GM18858 (cell line): Measurements from ENCODE around the gene SLC32A1.

Experiments used
- ATAC-seq: cut with Tn5 transposase; IDR thresholded peaks from one replicate; pipeline ENCODE4 v1.9.1; 2021; ENCODE audit not compliant: unreplicated experiment

Gene SLC32A1

GRCh38 chr20:38723848-38724625 is at the start of gene SLC32A1:
TSS of gene SLC32A1 (plus strand) at chr20:38724486. CDS start at chr20:38724725, 239 bp downstream.
- ATAC-seq: no peak

DNA sequence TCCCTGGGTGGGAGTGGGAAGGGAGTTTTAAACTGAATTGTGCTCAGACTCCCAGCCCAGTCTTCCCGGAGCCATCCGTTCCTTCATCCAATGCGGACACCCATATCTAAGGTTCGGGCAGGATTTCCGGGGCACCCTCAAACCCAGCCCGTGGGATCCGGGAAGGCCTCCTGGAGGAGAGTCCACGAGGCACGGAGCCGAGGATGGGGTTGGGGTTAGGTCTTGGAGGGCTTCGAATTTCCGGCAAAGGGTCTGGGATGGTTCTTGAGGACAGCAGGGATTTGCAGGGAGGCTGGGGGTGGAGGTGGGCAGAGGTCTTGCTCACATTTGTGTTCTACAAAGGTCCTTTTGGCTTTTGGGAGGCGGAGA is 49.5 kb upstream of the SLC32A1 start:
- no peak for ATAC-seq

GRCh38 chr20:38676576-38676975 is 47.7 kb upstream of the SLC32A1 start:
- ATAC-seq: no peak

DNA sequence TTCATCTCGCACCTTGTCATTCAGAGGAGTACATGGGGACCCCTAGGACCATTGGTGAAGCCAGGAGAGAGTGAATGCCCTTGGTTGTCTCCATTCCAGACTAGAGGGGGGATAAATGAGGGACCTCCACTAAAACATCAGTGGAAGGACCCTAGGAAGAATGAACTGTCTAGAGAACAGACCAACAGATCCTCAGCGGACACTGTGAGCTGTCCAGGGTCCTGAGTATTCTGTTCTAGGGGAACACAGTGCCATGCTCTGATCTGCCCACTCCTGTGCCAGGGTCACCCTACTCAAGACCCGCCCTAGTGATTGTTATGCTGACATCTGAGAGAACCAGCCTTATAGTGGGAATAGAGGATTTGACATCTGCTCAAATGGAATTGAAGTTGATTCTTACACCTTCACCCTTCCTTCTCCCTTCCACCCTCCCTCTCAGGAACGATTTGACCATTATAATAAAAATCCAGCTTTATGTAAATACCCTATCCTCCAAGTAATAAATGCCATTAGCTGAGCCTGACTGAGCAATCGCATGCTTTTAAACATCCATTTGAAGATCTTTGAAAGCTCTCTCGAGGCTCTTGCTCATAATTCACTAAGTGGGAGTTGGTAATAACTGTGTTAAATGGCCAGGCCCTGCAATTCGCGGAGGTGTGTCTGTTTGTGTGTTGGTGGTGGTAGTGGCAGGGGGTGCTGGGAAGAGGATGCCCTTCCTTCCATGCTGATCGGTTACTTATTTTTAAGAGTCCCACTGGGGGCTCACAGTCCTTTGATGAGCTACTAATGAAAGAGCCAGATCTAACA is 43.6 kb upstream of the SLC32A1 start:
- no peak for ATAC-seq

- no peak for ATAC-seq
These were observed 39.0 kb upstream of the SLC32A1 start for GRCh38 chr20:38685271-38685670.

- ATAC-seq: no peak
These were observed 38.3 kb upstream of the SLC32A1 start for GRCh38 chr20:38685853-38686473.

DNA sequence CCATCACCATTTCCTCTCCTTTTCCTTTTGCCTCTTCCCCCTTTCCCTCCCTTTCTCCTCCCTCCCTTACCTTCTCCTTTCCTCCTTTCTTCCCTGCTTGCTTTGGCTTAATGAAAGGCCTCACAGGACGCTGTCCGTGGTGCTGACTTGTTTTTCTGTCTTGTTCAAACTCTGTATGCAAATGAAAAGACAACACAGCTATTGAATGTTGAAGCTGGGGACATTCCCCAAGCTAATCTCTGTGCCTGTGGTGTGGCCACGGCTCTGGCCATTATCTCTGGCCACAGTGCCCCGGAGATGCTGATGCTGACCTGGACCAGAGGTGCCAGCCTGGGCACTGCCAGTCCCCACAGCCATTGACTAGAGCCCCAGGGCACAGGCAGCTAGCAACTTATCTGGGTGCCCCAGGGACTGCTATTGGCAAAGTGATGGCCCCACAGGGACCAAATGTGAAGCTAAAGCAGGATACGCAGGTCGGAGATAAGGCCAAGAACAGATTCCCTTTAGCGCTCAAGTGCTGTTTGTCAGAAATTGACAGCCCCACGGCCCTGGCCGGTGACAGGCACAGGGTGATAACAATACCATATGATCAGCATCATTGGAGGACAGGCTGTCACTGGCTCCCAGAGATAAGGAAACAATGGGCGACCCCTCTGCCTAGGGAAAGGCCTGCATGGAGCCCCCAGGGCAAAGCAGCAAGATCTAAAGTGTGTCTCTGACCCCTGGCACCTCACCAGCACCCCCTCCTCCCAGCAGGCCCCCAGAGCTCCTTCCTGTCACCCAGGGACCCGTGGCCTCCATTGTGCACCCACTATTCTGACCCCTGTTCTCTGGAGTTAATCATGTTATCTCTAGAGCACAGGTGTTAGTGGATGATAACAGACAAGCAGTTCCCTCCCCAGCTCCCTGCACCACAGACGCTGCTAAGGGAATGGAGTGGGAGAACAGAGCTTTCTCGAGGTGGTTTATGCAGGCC is 31.6 kb upstream of the SLC32A1 start:
- no peak for ATAC-seq

DNA sequence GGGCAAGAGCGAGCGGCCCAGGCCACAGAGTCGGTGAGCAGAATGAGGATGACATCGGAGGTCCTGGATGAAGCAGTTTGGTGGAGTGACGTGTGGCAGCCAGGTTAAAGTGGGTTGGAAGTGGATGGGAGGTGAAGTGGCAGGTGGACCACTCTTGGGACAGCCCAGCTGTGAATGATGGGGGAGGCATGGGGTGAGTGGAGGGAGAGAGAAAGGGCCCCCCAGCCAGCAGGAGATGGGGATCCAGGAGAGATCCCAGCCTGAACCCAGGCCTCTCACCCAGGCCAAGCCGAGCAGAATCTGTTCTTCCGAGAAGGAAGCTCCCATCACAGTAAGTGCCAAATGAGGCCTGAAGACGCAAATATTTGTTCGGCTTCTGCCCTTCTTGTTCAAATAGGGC is 27.0 kb upstream of the SLC32A1 start:
- ATAC-seq: no peak

DNA sequence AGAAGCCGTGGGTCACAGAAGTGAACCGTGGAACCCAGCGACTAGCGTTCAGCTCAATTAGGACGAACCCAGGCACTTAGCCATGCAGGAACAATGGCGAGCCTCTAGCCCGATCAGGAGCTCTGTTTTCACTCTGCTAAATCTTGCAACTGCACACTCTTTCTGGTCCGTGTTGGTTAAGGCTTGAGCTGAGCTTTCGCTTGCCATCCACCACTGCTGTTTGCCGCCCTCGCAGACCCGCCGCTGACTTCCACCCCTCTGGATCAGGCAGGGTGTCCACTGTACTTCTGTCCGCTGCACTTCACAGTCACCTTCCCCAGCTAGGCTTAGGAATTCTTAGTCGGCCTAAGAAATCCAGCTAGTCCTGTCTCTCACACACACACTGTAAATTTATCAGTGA is 25.7 kb upstream of the SLC32A1 start:
- no peak for ATAC-seq

GRCh38 chr20:38700141-38700540 is 24.1 kb upstream of the SLC32A1 start:
- no peak for ATAC-seq

DNA sequence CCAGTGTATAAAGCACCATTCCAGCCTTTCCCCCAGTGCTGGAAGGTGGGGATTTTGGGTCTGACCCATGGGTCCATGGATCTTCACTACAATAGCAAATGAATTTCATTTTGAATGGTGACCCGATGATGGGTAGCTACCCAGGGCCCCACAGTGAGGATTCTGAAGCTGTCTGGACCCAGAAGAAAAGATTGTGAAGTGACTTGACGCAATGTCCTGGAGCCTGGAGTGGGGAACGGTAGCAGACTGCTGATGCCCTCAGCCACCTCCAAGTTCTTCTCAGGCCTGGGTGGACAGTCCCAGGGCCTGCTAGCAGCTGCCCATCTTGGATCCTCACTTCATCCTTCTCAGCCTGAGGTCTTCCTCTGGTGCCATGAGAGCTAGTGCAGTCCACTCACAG is 23.4 kb upstream of the SLC32A1 start:
- ATAC-seq: no peak

GRCh38 chr20:38703526-38703925 is 20.8 kb upstream of the SLC32A1 start:
- ATAC-seq: no peak

DNA sequence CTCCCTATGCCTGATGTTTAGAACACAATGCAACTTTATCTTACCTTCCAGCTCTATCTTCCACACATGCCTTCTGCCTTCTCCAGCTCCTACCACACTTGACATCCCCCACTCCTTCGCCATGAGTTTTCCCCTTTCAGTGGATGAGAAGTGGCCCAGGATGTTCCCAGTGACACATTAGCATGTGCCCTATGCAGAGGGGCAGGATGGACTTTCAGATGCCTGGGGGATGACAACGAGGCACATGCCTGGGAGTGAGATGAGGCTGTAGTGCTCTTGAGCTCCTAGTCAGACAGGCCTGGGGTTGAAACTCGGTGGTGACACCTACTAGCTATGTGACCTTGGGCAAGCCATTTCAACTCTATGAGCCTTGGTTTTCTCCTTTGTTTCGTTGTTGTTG is 20.1 kb upstream of the SLC32A1 start:
- no peak for ATAC-seq

- no peak for ATAC-seq
These were observed 17.8 kb upstream of the SLC32A1 start for GRCh38 chr20:38706509-38706908.

GRCh38 chr20:38714308-38714707 is 10.0 kb upstream of the SLC32A1 start:
- ATAC-seq: no peak

DNA sequence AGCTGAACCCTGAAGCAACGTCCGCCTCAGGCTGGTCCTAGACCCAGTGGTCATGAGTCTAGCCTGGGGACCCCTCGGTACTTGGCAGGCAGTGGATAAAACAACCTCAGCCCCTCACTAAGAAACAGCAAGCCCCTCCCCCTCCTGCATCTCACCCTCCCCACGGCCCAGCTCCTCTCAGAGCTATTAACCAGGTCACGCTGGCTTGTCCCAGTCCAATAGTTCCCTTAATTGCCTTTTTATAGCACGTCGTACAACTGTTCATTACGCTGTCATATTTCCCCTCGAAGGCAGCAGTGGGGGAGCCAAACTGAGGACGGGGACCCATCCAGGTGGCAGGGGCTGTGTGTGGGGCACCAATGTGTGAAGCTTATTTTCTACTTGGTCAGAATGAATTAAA is 8.6 kb upstream of the SLC32A1 start:
- ATAC-seq: no peak

DNA sequence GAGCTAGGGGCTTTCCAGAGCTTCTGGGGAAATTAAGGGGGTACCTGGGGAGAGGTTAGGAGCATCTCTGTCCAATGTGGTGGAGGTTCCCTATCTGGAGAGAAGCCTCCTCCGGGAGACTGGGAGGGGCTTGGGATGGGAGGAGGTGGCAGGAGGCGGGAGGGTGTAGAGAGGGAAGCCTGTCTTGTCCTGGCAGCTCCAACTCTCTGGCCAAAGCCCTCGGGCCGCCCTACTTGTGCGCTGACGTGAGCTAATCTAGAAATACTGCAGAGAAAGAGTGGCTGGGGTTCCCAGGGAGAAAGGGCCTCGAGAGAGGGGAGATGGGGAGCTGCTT is 1.6 kb upstream of the SLC32A1 start:
- no peak for ATAC-seq

GRCh38 chr20:38723017-38723847 is 1.1 kb upstream of the SLC32A1 start:
- no peak for ATAC-seq

DNA sequence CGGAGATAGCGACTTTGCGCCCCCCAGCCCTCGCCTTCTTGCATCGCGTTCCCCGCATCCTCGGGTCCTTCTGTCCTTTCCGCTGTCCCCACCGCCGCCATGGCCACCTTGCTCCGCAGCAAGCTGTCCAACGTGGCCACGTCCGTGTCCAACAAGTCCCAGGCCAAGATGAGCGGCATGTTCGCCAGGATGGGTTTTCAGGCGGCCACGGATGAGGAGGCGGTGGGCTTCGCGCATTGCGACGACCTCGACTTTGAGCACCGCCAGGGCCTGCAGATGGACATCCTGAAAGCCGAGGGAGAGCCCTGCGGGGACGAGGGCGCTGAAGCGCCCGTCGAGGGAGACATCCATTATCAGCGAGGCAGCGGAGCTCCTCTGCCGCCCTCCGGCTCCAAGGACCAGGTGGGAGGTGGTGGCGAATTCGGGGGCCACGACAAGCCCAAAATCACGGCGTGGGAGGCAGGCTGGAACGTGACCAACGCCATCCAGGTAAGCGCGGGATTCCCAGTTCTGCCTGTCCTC is 401 bp downstream of the SLC32A1 start:
- no peak for ATAC-seq
